ENCODE results near the gene EEF1G. TPM values are rescaled to one million over a fixed set of nuclear protein-coding genes. Genes with fewer than 3 reads are reported as not detected.
"Not testable (repeated sequence)": the region's sequence is repeated elsewhere in the genome, so short reads cannot be mapped to it uniquely, and the experiment has no call there.

EEF1G gene
- total and polyA plus RNA-seq, 11 donors = 549 to 1,190 (median 929) TPM

DNA sequence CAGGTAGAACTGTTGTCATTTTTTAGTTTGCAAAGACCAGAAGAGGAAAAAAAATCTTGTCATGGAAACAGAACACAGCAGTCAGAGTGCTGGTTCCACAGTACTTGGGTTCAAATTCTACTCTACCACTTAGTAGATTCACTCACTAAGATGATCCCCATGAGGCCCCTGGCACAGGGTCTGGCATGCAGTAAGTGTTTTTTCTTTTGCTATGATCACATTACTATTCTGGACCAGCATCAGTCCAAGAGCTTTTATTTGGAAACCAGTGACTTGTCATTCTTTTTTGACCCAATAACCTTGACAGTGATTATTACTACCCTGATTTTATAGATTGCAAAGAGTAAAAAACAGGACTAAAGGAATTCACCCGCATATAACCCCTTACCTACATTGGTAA, 4.1 kb downstream of the EEF1G start:
- Histone ChIP-seq H3K4me3 (no peak overlapping the region), H3K27me3 (no peaks in the 10 kb centered on the region), H3K36me3 (peaks cover 0 to 82% (median 76%) of the 10 kb centered on the region in 9 donors), H3K27ac (peak overlapping the region in 6 of 12 donors; percentile 15 to 54 (median 28)), H3K4me1 (peaks cover 7 to 43% (median 28%) of the 10 kb centered on the region in 12 donors), H3K9me3 (no peaks in the 10 kb centered on the region)
- no peak for ATAC-seq
- TF ChIP-seq, protein P1, sequence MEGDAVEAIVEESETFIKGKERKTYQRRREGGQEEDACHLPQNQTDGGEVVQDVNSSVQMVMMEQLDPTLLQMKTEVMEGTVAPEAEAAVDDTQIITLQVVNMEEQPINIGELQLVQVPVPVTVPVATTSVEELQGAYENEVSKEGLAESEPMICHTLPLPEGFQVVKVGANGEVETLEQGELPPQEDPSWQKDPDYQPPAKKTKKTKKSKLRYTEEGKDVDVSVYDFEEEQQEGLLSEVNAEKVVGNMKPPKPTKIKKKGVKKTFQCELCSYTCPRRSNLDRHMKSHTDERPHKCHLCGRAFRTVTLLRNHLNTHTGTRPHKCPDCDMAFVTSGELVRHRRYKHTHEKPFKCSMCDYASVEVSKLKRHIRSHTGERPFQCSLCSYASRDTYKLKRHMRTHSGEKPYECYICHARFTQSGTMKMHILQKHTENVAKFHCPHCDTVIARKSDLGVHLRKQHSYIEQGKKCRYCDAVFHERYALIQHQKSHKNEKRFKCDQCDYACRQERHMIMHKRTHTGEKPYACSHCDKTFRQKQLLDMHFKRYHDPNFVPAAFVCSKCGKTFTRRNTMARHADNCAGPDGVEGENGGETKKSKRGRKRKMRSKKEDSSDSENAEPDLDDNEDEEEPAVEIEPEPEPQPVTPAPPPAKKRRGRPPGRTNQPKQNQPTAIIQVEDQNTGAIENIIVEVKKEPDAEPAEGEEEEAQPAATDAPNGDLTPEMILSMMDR (IDR thresholded peaks at IDR 0.05) = no peak
- TF ChIP-seq POLR2A (IDR thresholded peaks at IDR 0.05) = no peak
- intact Hi-C loops (cut with DNase I) = no loop called here
- 77 to 92% (median 87%) methylated on average over 1 of the region's 1 CpG for WGBS, 4 donors
- peak in 1 of 5 donors; percentile 14 for DNase-seq

DNA sequence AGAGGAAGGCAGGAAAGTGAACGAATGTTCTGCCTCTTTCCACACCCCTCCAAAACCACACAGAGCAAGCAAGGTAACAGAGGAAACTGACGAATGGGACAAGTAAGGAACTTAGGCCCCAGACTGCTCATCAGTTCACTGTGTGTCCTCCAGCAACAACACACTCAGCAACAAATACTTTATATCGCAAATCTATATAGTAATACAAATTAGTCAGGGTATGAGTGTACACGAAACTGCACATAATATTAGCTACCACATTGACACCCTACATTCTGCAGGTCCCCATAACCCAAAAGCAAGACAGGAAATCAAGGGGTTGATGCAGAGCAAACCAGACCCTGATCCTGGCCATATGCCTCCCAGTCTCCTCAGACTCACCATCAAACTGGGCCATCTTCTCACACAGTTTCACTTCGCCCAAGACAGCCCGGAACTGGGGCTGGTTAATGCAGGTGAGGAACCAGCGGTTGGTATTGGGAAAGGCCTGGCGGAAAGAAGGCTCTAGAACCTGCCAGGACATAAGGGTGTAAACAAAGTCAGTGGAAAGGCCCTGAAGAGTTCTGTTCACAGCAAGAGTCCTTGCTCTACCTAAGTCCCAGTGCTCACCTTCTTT, 6.6 kb downstream of the EEF1G start:
- no peak overlapping the region for H3K4me3 ChIP-seq
- ATAC-seq (peak in 1 of 4 donors; percentile 12), DNase-seq (no peak)
- no peak overlapping the region for H3K27ac ChIP-seq
- 86 to 95% (median 91%) methylated on average over 8 of the region's 8 CpGs for WGBS, 4 donors
- intact Hi-C loops (cut with DNase I) = no loop called here
- H3K4me1 ChIP-seq = peaks cover 1 to 29% (median 17%) of the 10 kb centered on the region in 12 donors
- no peaks in the 10 kb centered on the region for H3K9me3 ChIP-seq
- no peak for TF ChIP-seq POLR2A (IDR thresholded peaks at IDR 0.05)
- TF ChIP-seq, protein P1 (IDR thresholded peaks at IDR 0.05) = no peak
- H3K27me3 ChIP-seq = no peaks in the 10 kb centered on the region
- H3K36me3 ChIP-seq = peaks cover 0 to 100% (median 96%) of the 10 kb centered on the region in 9 donors

DNA sequence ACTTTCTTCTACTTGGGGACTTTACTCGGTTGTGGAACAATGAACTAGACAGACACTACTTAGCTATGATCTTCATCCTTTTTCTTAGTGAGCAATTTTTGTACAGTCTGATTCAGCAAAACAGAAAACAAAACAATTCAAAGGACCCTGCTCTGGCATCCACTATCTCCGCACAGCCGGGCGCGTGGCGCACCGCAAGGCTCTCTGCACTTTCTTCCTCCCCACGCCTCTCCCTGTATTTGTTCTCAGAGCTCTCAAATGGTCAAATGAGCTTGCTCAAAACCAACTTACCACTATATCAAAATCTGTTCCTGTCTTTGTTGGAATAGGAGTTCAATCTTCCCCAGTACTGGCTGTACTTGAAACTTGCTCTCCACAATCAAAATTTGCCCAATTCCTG, 7.4 kb downstream of the EEF1G start:
- no peak overlapping the region for H3K4me3 ChIP-seq
- no peak for TF ChIP-seq POLR2A (IDR thresholded peaks at IDR 0.05)
- TF ChIP-seq, protein P1 (IDR thresholded peaks at IDR 0.05) = no peak
- no peaks in the 10 kb centered on the region for H3K27me3 ChIP-seq
- peaks cover 0 to 20% (median 12%) of the 10 kb centered on the region in 12 donors for H3K4me1 ChIP-seq
- intact Hi-C loops (cut with DNase I) = no loop called here
- H3K27ac ChIP-seq = no peak overlapping the region
- peaks cover 0 to 100% (median 96%) of the 10 kb centered on the region in 9 donors for H3K36me3 ChIP-seq
- 92 to 95% (median 94%) methylated on average over 8 of the region's 8 CpGs for WGBS, 4 donors
- DNase-seq = no peak
- no peak for ATAC-seq
- H3K9me3 ChIP-seq = no peaks in the 10 kb centered on the region

DNA sequence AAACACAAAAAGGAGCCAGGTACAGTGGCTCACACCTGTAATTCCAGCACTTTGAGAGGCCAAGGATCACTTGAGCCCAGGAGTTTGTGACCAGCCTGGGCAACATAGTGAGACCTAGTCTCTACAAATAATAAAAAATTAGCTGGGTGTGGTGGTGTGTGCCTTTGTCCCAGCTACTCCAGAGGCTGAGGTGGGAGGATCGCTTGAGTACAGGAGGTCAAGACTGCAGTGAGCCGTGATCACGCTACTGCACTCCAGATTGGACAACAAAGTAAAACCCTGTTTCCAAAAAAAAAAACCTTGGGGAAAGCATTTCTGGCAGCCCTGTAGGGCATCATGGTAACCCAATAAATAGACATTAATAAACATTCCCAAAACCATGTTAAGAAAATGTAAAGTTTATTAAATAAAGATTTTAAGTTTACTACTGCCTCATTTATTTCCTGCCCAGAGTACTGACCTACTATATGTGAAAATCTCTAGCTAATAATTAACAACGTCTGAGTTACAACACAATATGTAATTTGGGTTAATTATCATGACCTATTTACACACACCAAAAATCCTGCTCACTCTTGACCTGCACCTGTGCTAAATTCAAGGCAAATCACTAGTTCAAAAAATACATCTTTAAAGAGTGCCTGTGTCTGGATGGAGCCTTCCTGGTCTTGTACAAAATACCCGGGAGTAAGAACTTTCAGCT, 8.4 kb downstream of the EEF1G start:
- no peak for ATAC-seq
- 68 to 80% (median 72%) methylated on average over 5 of the region's 5 CpGs for WGBS, 4 donors
- no peaks in the 10 kb centered on the region for H3K9me3 ChIP-seq
- no peak overlapping the region for H3K4me3 ChIP-seq
- no peaks in the 10 kb centered on the region for H3K27me3 ChIP-seq
- peaks cover 0 to 25% (median 15%) of the 10 kb centered on the region in 12 donors for H3K4me1 ChIP-seq
- no peak for DNase-seq
- TF ChIP-seq, protein P1 (IDR thresholded peaks at IDR 0.05) = no peak
- no peak for TF ChIP-seq POLR2A (IDR thresholded peaks at IDR 0.05)
- intact Hi-C loops (cut with DNase I) = no loop called here
- H3K27ac ChIP-seq = no peak overlapping the region
- peaks cover 0 to 98% (median 92%) of the 10 kb centered on the region in 9 donors for H3K36me3 ChIP-seq

DNA sequence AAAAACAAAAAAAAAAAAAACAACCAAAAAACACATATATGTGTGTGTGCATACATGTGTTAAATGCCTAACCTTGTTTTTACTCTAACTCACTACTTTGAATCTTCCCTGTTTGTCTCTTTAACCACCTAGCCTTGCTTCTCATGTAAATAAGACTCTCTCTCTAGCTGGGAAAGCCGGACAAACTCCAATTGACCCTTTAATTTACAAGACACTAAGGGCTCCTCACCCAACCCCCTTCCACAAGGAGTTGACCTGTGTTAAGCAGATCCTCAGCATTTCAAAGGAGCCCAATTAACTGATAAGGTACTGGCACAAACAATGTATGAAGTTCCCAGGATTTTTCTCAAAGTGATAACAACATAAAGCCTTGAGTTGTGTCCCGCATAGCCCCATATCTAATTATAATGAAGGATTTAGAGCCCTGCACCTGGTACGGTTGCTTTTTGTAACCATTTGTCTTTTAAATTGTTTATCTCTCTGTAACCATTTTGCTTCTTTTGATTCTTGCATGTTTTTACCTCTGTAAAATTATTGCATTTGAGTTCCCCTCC, 11.9 kb downstream of the EEF1G start:
- H3K27ac ChIP-seq = peak overlapping the region in 1 of 12 donors; percentile 86
- not testable (repeated sequence) for H3K4me3 ChIP-seq, DNase-seq, H3K27me3 ChIP-seq, H3K9me3 ChIP-seq, ATAC-seq
- peaks cover 0 to 41% (median 22%) of the 10 kb centered on the region in 12 donors for H3K4me1 ChIP-seq
- 70 to 74% (median 72%) methylated on average over 3 of the region's 3 CpGs for WGBS, 4 donors
- intact Hi-C loops (cut with DNase I) = loop anchor here in 7 of 10 donors (2.0 to 5.0 kb wide), 8 partner anchors 15 to 169 kb away; partner anchors contain the start of gene AHNAK (in 1 of the 7)
- H3K36me3 ChIP-seq = peaks cover 0 to 88% (median 85%) of the 10 kb centered on the region in 9 donors
